Measurements from ENCODE around the gene MGST3. TPM values are rescaled to one million over a fixed set of nuclear protein-coding genes. Genes with fewer than 3 reads are reported as not detected.

The MGST3 gene
- total and polyA plus RNA-seq, 2 of the 4 experiments (the other 2 are of a cell fraction), result 159 to 213 TPM

DNA sequence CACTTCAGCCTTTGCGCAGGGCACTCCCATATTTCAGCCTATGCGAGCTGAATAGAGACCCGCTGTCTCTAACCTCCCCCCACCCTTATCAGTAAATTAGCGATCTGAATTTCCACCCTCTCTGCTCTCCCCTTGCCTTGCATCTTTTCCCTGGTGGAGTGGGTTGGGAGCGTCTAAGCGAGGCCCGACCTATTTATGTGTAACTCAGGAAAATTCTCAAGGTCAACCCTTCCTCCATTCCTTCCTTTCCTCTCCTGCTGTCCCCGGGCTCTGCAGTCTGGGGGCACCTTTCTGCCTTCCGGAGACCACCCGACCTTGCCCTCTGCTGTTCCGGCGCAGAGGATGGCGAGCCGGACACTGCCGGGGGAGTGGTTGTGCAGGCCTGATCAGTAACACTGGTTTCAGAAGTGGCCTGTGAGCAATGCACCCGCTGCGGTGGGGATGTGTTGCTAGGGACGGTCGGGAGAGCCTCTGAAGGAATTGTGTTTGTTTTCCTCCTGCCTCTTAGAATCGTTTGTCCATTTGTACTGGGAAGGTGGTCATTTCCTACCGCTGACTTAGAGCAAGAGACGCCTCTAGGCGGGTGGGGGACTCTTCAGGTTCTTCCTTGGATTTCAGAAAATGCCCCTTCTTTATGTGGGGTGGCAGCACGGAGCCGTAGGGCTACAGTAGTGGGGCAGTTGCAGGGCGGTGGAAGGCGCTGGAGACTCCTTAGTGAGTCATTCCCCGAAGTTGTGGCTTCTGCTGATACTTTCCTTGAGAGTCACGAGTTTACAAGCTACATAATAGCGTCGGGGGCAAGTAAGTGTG, 513 bp downstream of the MGST3 start:
- no TSS peak for BruUV-seq (replicated peaks)
- H4K5ac ChIP-seq (ENCODE audit: low read depth, low read length), result no peak overlapping the region
- no peak for TF ChIP-seq NFE2L2 (IDR thresholded peaks at IDR 0.05; ENCODE audit: low read depth, low read length)
- TF ChIP-seq POLR2A (IDR thresholded peaks at IDR 0.05; ENCODE audit: low read depth, low read length), result peak; percentile 19; the same call in 1 of the 2 replicates
- peak; percentile 43 for TF ChIP-seq RFX5 (IDR thresholded peaks at IDR 0.05; ENCODE audit: low read depth, low read length)
- peak; percentile 46 for TF ChIP-seq RAD21 (IDR thresholded peaks at IDR 0.05; ENCODE audit: low read length)
- TF ChIP-seq, protein P1, sequence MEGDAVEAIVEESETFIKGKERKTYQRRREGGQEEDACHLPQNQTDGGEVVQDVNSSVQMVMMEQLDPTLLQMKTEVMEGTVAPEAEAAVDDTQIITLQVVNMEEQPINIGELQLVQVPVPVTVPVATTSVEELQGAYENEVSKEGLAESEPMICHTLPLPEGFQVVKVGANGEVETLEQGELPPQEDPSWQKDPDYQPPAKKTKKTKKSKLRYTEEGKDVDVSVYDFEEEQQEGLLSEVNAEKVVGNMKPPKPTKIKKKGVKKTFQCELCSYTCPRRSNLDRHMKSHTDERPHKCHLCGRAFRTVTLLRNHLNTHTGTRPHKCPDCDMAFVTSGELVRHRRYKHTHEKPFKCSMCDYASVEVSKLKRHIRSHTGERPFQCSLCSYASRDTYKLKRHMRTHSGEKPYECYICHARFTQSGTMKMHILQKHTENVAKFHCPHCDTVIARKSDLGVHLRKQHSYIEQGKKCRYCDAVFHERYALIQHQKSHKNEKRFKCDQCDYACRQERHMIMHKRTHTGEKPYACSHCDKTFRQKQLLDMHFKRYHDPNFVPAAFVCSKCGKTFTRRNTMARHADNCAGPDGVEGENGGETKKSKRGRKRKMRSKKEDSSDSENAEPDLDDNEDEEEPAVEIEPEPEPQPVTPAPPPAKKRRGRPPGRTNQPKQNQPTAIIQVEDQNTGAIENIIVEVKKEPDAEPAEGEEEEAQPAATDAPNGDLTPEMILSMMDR (conservative IDR thresholded peaks at IDR 0.05; ENCODE audit: low read depth, low read length), result peak; percentile 34
- TF ChIP-seq MAZ (IDR thresholded peaks at IDR 0.05; ENCODE audit: borderline replicate concordance, low read depth, low read length), result peak; percentile 45
- TF ChIP-seq RCOR1 (IDR thresholded peaks at IDR 0.05; ENCODE audit: insufficient replicate concordance, low read length), result no peak
- TF ChIP-seq, protein P2, sequence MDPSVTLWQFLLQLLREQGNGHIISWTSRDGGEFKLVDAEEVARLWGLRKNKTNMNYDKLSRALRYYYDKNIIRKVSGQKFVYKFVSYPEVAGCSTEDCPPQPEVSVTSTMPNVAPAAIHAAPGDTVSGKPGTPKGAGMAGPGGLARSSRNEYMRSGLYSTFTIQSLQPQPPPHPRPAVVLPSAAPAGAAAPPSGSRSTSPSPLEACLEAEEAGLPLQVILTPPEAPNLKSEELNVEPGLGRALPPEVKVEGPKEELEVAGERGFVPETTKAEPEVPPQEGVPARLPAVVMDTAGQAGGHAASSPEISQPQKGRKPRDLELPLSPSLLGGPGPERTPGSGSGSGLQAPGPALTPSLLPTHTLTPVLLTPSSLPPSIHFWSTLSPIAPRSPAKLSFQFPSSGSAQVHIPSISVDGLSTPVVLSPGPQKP (IDR thresholded peaks at IDR 0.05; ENCODE audit: borderline replicate concordance, low read depth, low read length), result no peak
- TF ChIP-seq MXI1 (IDR thresholded peaks at IDR 0.05; ENCODE audit: borderline replicate concordance, low read depth, low read length), result peak; percentile 48; the same call in 1 of the 2 replicates
- TF ChIP-seq FOS (IDR thresholded peaks at IDR 0.05; ENCODE audit: low read depth, low read length), result peak; percentile 90
- TF ChIP-seq BHLHE40 (IDR thresholded peaks at IDR 0.05; ENCODE audit: low read depth, low read length), result peak; percentile 66
- 0 out of 2 replicates have a peak, but pooled peaks have one; percentile 7 for TF ChIP-seq CEBPB (IDR thresholded peaks at IDR 0.05; ENCODE audit: low read depth, low read length)
- TF ChIP-seq CHD1 (IDR thresholded peaks at IDR 0.05; ENCODE audit: low read depth, low read length), result no peak
- 0 out of 2 replicates have a peak, but pooled peaks have one; percentile 17 for TF ChIP-seq SMC3 (IDR thresholded peaks at IDR 0.05; ENCODE audit: low read depth, low read length)

More for the DNA sequence above, 513 bp downstream of the MGST3 start:
- CTCF ChIA-PET, result interaction anchor here (0.7 to 1.0 kb wide), 4 partner anchors 30 to 392 kb away, joined by 3 read pairs; no protein-coding TSS in a partner anchor
- Histone ChIP-seq H2AK9ac (replicated peaks; ENCODE audit: low read depth, low read length, poor library complexity) (peak overlapping the region; percentile 87), H3K36me3 (ENCODE audit: control insufficient read depth, insufficient read depth, low read length) (no peaks in the 10 kb centered on the region; the same call in 1 of the 2 replicates), H2AFZ (replicated peaks; ENCODE audit: low read length, poor library complexity) (peak overlapping the region; percentile 90), H3K18ac (ENCODE audit: low read depth, low read length) (no peak overlapping the region), H4K91ac (ENCODE audit: insufficient read depth, low read depth, low read length) (peak overlapping the region; percentile 61), H3K4me1 (ENCODE audit: control insufficient read depth, insufficient read depth, low read length) (peaks cover 2% of the 10 kb centered on the region), H4K20me1 (ENCODE audit: insufficient read depth, low read length) (peaks cover 36% of the 10 kb centered on the region), H4K8ac (ENCODE audit: low read depth in 2 of 2, low read length in 2 of 2) (peak overlapping the region; percentile 18 to 19; a peak in 2 of 4 replicates), H3K9me1 (ENCODE audit: insufficient read depth, low read length) (peaks cover 4% of the 10 kb centered on the region), H3K27ac (ENCODE audit: insufficient read depth, low read length) (peak overlapping the region; percentile 59), H2BK20ac (ENCODE audit: low read depth, low read length) (0 out of 2 replicates have a peak overlapping the region, but pooled peaks have one; percentile 57), H3K4me2 (ENCODE audit: low read depth, low read length) (peak overlapping the region; percentile 95), H3K4ac (ENCODE audit: low read depth, low read length) (peak overlapping the region; percentile 82), H3K9ac (ENCODE audit: low read depth, low read length) (peak overlapping the region; percentile 75), H3K9me3 (ENCODE audit: control insufficient read depth, insufficient read depth, low read length) (no peaks in the 10 kb centered on the region), H3K4me3 (ENCODE audit: insufficient read depth, low read depth, low read length) (peak overlapping the region; percentile 74), H3K56ac (ENCODE audit: extremely low read depth, insufficient read depth, low read length) (peak overlapping the region; percentile 66; the same call in 1 of the 2 replicates), H3K27me3 (ENCODE audit: control insufficient read depth, insufficient read depth, low read length) (no peaks in the 10 kb centered on the region), H2BK120ac (ENCODE audit: low read depth, low read length) (peak overlapping the region; percentile 51; the same call in 1 of the 2 replicates), H2BK5ac (ENCODE audit: low read depth, low read length, poor library complexity, severe bottlenecking) (peak overlapping the region; percentile 68), H3K14ac (replicated peaks; ENCODE audit: low read depth, low read length) (peak overlapping the region; percentile 79), H2AK5ac (ENCODE audit: low read depth, low read length) (peak overlapping the region; percentile 11; the same call in 1 of the 2 replicates), H3K79me1 (ENCODE audit: low read depth in 1 of 2, low read length in 2 of 2) (peaks cover 9 to 50% of the 10 kb centered on the region in 2 experiments), H3K23ac (ENCODE audit: low read depth, low read length) (peak overlapping the region; percentile 92), H2BK15ac (ENCODE audit: low read depth, low read length) (no peak overlapping the region; the same call in 2 of the 3 replicates)
- intact Hi-C loops (cut with micrococcal nuclease), result loop anchor here (1.0 to 10.0 kb wide), 4 partner anchors 30 to 267 kb away; partner anchors contain the start of genes ALDH9A1 and UCK2
- ATAC-seq (ENCODE audit: low read depth) (peak; percentile 67), DNase-seq (peak; percentile 89)
- in situ Hi-C loops (cut with MboI; ENCODE audit: low sequenced_read_pairs), result no loop called here
- 3% methylated on average over 7 of the region's 31 CpGs; no CpG with 5 or more reads in 1 of the 2 experiments for WGBS, 2 experiments (ENCODE audit: extremely low coverage in 2 of 2, insufficient read length in 1 of 2)
- dilution Hi-C loops (cut with HindIII; ENCODE audit: low sequenced_read_pairs, unreplicated experiment), result no loop called here
- POLR2A ChIA-PET (ENCODE audit: unreplicated experiment), result no interaction called here
